SK-N-SH (cell line): ENCODE measurements around the gene KBTBD3.

Experiments
- CHD2 ChIP-seq: fragments of 150-350 bp; IDR thresholded peaks from 2 replicates; pipeline ENCODE4 v1.6.1; 2018; ENCODE audit warnings: low read length; ENCODE audit not compliant: partially characterized antibody
- JUND ChIP-seq: IDR thresholded peaks from 2 replicates; pipeline ENCODE4 v1.4.0; 2012
- POLR2AphosphoS5 ChIP-seq: IDR thresholded peaks from 2 replicates; pipeline ENCODE4 v1.6.1; 2012; ENCODE audit warnings: low read depth, low read length
- RFX5 ChIP-seq: IDR thresholded peaks from 2 replicates; pipeline ENCODE4 v1.6.1; 2012; ENCODE audit warnings: mild to moderate bottlenecking, improper control_type of control experiment, low read length
- TAF1 ChIP-seq: IDR thresholded peaks from 2 replicates; pipeline ENCODE4 v1.6.1; 2012; ENCODE audit warnings: low read depth, mild to moderate bottlenecking, low read length, moderate library complexity, borderline replicate concordance
- TF ChIP-seq, protein P1 (sequence below): fragments of 200-600 bp; sonication (generic); IDR thresholded peaks from 2 replicates; pipeline ENCODE4 v1.6.1; 2017; ENCODE audit warnings: antibody characterized with exemption, mild to moderate bottlenecking, moderate library complexity

DNA sequence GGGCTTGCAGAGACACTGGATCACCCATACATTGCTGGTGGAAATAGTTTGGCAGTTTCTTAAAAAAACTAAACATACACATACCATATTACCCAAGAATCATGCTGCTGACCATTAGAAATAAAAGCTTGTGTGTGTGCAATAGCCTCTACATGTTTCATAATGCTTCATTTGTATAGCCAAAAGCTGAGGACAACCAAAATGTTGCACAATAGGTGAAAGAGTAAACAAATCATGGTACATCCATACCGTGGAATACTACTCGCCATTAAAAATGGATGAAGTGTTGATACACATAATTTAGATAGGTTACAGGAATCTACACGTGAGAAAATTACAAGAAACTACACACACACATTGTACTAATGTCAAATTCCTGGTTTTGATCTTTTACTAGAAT, 6.5 kb downstream of the KBTBD3 start:
- TF ChIP-seq, protein P1, sequence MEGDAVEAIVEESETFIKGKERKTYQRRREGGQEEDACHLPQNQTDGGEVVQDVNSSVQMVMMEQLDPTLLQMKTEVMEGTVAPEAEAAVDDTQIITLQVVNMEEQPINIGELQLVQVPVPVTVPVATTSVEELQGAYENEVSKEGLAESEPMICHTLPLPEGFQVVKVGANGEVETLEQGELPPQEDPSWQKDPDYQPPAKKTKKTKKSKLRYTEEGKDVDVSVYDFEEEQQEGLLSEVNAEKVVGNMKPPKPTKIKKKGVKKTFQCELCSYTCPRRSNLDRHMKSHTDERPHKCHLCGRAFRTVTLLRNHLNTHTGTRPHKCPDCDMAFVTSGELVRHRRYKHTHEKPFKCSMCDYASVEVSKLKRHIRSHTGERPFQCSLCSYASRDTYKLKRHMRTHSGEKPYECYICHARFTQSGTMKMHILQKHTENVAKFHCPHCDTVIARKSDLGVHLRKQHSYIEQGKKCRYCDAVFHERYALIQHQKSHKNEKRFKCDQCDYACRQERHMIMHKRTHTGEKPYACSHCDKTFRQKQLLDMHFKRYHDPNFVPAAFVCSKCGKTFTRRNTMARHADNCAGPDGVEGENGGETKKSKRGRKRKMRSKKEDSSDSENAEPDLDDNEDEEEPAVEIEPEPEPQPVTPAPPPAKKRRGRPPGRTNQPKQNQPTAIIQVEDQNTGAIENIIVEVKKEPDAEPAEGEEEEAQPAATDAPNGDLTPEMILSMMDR: no peak
- TF ChIP-seq JUND: no peak
- no peak for TF ChIP-seq RFX5
- no peak for TF ChIP-seq TAF1
- TF ChIP-seq CHD2: no peak
- no peak for TF ChIP-seq POLR2AphosphoS5
